Renal cortical epithelial cell (primary cell): ENCODE data around the gene HCRT. TPM values are rescaled to one million over a fixed set of nuclear protein-coding genes. Genes with fewer than 3 reads are reported as not detected.
"Not testable (repeated sequence)": the region's sequence is repeated elsewhere in the genome, so short reads cannot be mapped to it uniquely, and the experiment has no call there.

Experiments used
- DNase-seq: peaks from one replicate; pipeline ENCODE4 v3.0.0-alpha.2; 2011; ENCODE audit warnings: low read depth
- total RNA-seq: library from RNA; depleted of rRNA; stranded (reverse); fragments of >200 nt; gene quantifications from 2 replicates; pipeline ENCODE4 v1.2.3, GENCODE V29; 2014

The HCRT gene
- total RNA-seq, result not detected in 2 replicates

GRCh38 chr17:42184713-42185620, at the start of gene HCRT:
Gene HCRT, minus strand, starts transcription at chr17:42185452. Its CDS starts 87 bp downstream, at chr17:42185365.
- DNase-seq, result no peak

GRCh38 chr17:42233994-42234393, 48.7 kb upstream of the HCRT start:
- no peak for DNase-seq

GRCh38 chr17:42233156-42233555, 47.9 kb upstream of the HCRT start:
- DNase-seq, result peak; percentile 52

- DNase-seq, result no peak
These were observed 45.0 kb upstream of the HCRT start for GRCh38 chr17:42230225-42230624.

- peak; percentile 44 for DNase-seq
These were observed 42.8 kb upstream of the HCRT start for GRCh38 chr17:42227849-42228700.

GRCh38 chr17:42225646-42226045, 40.4 kb upstream of the HCRT start:
- DNase-seq, result no peak

GRCh38 chr17:42224651-42225050, 39.4 kb upstream of the HCRT start:
- no peak for DNase-seq

GRCh38 chr17:42221886-42222745, 36.9 kb upstream of the HCRT start:
- DNase-seq, result peak; percentile 48

GRCh38 chr17:42219280-42219679, 34.0 kb upstream of the HCRT start:
- not testable (repeated sequence) for DNase-seq

- no peak for DNase-seq
These were observed 28.9 kb upstream of the HCRT start for GRCh38 chr17:42214156-42214555.

GRCh38 chr17:42212382-42212781, 27.1 kb upstream of the HCRT start:
- DNase-seq, result no peak

GRCh38 chr17:42211921-42212341, 26.7 kb upstream of the HCRT start:
- DNase-seq, result not testable (repeated sequence)

- DNase-seq, result no peak
These were observed 24.8 kb upstream of the HCRT start for GRCh38 chr17:42210046-42210445.

GRCh38 chr17:42206153-42206612, 20.9 kb upstream of the HCRT start:
- not testable (repeated sequence) for DNase-seq

GRCh38 chr17:42203354-42203753, 18.1 kb upstream of the HCRT start:
- peak; percentile 74 for DNase-seq

- peak; percentile 27 for DNase-seq
These were observed 17.4 kb upstream of the HCRT start for GRCh38 chr17:42202696-42203095.

- no peak for DNase-seq
These were observed 16.9 kb upstream of the HCRT start for GRCh38 chr17:42202159-42202558.

- no peak for DNase-seq
These were observed 16.2 kb upstream of the HCRT start for GRCh38 chr17:42201458-42201772.

- DNase-seq, result no peak
These were observed 15.6 kb upstream of the HCRT start for GRCh38 chr17:42200706-42201457.

- no peak for DNase-seq
These were observed 14.3 kb upstream of the HCRT start for GRCh38 chr17:42199416-42200011.
